ELF-1 (cell line): ENCODE measurements around the gene TNFRSF19.
"Not testable (repeated sequence)": the region's sequence is repeated elsewhere in the genome, so short reads cannot be mapped to it uniquely, and the experiment has no call there.

Experiments used
- DNase-seq: peaks from one replicate; pipeline ENCODE4 v3.0.0-alpha.2; 2016; ENCODE audit warnings: low read depth, low spot score

The TNFRSF19 gene

GRCh38 chr13:23654111-23655110 lies 84.2 kb downstream of the TNFRSF19 start:
- DNase-seq = no peak

- DNase-seq = no peak
These were observed 85.1 kb downstream of the TNFRSF19 start for GRCh38 chr13:23655321-23655720.

GRCh38 chr13:23656637-23657371 lies 86.6 kb downstream of the TNFRSF19 start:
- DNase-seq = no peak

DNA sequence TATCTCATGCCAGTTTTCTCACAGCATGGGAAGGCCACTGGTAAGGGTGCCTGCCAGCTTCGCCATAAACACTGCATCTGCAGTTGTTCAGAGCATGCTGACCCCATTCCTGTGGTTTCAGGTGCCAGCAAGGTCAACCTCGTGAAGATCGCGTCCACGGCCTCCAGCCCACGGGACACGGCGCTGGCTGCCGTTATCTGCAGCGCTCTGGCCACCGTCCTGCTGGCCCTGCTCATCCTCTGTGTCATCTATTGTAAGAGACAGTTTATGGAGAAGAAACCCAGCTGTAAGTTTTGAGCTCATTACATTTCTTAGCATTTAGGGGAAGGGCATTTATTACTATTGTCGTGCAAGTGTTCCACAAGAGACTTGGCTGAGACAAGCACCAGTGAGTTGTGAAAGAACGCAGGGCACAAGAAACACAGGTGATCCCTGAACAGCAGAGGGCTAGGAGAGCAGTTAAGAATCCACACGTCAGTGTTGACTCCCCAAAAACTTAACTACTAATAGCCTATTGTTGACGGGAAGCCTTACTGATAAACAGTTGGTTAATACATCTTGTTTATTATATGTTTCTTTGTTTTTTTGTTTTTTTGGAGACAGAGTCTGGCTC lies 88.8 kb downstream of the TNFRSF19 start:
- no peak for DNase-seq

GRCh38 chr13:23660249-23660648 lies 90.0 kb downstream of the TNFRSF19 start:
- no peak for DNase-seq

DNA sequence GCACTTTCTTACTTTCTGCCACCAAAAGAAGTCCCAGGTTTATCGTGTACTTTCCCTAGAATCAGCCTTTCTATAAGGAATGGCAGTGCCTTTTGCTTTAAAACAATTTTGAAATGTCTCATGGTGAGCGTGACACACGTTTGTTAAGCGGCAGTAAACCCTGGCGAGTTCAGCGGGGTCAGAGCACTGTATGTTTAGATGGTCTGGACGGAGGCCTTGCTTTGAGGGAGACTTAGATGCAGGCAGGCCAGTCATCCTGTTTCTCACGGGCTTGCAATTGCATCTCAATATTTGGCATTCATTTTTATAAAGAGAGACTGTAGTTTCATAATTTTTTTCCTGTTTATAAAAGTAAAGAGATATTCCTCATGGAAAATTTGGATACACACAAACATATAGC lies 96.4 kb downstream of the TNFRSF19 start:
- DNase-seq = no peak

DNA sequence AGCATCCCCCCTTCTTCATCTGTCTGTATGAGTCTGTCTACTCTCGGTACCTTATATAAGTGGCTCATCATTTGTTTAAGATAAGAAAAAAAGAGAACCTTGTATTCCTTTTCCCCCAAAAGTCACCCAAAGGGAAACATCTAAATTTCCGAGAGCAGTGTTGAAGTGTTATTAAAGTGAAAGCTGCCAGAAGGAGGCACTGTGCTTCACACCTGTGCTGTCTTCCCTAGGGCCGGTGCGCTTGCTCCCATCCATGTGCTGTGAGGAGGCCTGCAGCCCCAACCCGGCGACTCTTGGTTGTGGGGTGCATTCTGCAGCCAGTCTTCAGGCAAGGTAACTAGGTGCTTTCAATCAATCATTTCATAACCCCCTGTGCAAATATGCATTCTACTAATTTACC lies 97.5 kb downstream of the TNFRSF19 start:
- no peak for DNase-seq

- DNase-seq = no peak
These were observed 98.3 kb downstream of the TNFRSF19 start for GRCh38 chr13:23668562-23668961.

- DNase-seq = no peak
These were observed 100.6 kb downstream of the TNFRSF19 start for GRCh38 chr13:23670793-23671192.

DNA sequence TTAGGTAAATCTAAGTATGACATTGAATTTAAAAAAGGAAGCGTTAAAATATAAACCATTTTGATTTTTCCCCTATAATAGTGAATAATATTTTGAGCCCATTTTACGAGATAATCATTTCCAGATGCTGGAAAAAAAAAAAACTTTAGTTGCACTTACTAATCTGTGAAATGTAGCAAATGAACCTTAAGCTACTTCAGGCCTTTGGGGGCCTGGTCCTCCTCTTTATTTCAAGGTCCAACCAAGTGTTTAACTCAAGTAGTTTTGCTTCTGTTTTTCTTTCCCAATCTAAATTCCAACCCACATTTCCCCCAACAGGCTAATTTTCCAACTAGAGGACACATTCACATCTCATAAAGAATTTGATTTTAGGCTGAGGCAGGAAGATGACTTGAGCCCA lies 101.2 kb downstream of the TNFRSF19 start:
- no peak for DNase-seq

DNA sequence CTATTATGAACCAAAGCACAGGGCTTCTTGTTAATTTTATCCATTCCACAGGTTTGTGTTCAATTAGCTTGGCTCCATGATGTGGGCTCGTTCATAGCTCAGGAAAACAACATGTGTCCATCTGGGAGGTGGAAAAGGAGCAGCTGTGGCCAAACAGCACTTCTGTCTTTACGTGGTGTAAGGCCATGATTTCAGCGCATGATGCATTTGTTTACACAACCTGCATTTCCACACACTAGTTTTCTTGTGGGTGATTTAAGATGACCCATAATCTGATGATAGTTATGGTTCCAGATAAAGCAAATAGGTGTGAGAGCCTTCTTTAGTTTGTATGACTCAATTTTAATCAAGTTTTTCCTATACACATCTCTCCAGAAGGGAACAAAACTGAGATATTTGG lies 101.7 kb downstream of the TNFRSF19 start:
- DNase-seq = no peak

- no peak for DNase-seq
These were observed 102.4 kb downstream of the TNFRSF19 start for GRCh38 chr13:23672616-23673015.

DNA sequence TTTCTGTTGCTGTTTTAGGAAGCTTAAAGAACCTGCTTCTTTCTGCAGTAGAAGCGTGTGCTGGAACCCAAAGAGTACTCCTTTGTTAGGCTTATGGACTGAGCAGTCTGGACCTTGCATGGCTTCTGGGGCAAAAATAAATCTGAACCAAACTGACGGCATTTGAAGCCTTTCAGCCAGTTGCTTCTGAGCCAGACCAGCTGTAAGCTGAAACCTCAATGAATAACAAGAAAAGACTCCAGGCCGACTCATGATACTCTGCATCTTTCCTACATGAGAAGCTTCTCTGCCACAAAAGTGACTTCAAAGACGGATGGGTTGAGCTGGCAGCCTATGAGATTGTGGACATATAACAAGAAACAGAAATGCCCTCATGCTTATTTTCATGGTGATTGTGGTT lies 103.1 kb downstream of the TNFRSF19 start:
- DNase-seq = no peak

- no peak for DNase-seq
These were observed 103.8 kb downstream of the TNFRSF19 start for GRCh38 chr13:23673867-23674605.

DNA sequence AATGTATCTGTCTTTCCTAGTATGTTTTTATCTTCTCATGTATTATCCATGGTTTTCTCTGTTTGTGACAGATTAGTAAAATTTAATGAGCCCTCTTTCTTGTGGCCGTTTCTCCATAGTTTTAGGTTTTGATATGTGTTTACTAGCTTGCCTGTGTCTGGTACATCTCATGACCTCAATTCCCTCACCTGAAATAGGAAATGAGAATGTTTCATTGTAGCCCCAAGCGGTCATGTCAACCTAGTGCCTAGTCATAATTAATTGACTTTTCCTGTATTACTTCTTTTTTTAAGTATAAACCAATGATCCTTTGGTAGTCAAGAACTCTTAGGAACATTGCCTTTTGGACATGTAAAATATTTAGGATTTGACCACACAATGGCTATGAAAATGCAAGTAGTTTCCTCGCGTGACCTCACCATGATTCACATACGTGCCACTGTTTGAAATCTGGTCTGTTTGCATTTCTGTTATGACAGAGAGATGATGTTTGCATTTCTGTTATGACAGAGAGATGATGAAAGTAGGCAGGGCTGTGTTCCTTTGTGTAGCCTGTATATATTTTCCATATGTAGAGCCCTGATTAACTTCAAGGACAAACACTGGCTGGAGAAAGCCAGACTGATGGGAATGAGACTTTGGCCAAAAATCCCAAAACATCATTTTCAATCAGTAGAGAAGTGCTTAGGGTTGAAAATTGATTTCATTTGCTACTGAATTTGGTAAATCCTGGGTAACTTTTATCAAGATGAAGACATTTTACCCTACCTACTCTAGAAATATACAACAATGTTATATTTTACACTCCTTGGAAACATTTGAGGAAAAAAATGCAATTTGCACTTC lies 104.8 kb downstream of the TNFRSF19 start:
- no peak for DNase-seq

DNA sequence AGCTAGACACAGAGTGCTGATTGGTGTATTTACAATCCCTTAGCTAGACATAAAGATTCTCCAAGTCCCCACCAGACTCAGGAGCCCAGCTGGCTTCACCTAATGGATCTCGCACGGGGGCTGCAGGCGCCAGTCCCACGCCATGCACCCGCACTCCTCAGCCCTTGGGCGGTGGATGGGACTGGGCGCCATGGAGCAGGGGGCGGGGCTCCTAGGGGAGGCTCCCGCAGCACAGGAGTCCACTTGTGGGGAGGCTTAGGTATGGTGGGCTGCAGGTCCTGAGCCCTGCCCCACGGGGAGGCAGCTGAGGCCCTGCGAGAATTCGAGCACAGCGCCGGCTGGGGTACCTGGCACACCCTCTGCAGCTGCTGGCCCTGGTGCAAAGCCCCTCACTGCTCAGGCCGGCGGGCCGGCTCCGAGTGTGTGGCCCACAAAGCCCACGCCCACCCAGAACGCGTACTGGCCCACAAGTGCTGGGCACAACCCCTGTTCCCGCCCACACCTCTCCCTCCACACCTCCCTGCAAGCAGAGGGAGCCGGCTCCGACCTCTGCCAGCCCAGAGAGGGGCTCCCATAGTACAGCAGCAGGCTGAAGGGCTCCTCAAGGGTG lies 107.6 kb downstream of the TNFRSF19 start:
- not testable (repeated sequence) for DNase-seq

GRCh38 chr13:23678795-23679194 lies 108.6 kb downstream of the TNFRSF19 start:
- DNase-seq = no peak

DNA sequence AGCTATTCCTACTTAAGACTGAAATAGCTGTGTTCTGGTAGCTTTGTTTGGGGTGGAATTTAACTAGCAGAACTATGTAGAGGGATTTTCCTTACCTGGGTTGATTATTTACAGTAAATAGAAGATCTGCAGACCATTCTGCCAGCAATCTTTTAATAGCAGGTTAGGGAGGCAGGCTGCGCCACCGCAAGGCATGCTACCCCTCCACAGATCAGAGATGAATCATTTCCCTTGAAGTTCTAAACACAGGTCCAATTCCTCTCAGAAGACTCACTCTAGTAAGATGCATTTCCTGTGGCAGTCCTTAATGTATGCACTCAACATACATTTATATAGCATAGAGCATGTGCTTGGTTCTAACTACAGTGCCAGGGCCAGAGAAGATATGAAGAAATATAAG lies 109.0 kb downstream of the TNFRSF19 start:
- peak; percentile 31 for DNase-seq

- no peak for DNase-seq
These were observed 110.8 kb downstream of the TNFRSF19 start for GRCh38 chr13:23680845-23681669.
